NB4 (cell line): Measurements from ENCODE around the gene KCNA3.

Experiments used
- CTCF ChIP-seq: IDR thresholded peaks from one replicate; pipeline ENCODE4 v1.5.1; 2012; ENCODE audit warnings: low read depth, low read length
- MAX ChIP-seq: IDR thresholded peaks from 2 replicates; pipeline ENCODE4 v1.6.1; 2011; ENCODE audit warnings: low read depth, low read length
- POLR2A ChIP-seq: IDR thresholded peaks from 2 replicates; pipeline ENCODE4 v1.6.1; 2011; ENCODE audit warnings: mild to moderate bottlenecking; ENCODE audit not compliant: insufficient read length; ENCODE audit errors: extremely low read depth

GRCh38 chr1:110643879-110644472 is 30.8 kb downstream of the KCNA3 start:
- TF ChIP-seq POLR2A (no peak), CTCF (no peak), MAX (no peak)
